Measurements from ENCODE around the gene RNF220. TPM values are rescaled to one million over a fixed set of nuclear protein-coding genes. Genes with fewer than 3 reads are reported as not detected.
"Not testable (repeated sequence)": the region's sequence is repeated elsewhere in the genome, so short reads cannot be mapped to it uniquely, and the experiment has no call there.

RNF220 gene
- total RNA-seq, 1 experiment from 2014 or later: 92.4 TPM

GRCh38 chr1:44663417-44663816, 258.4 kb downstream of the RNF220 start:
- DNase-seq: no peak
- Mint-ChIP-seq H3K36me3 (ENCODE audit: insufficient read depth, unreplicated experiment) (no peaks in the 10 kb centered on the region), H3K27ac (ENCODE audit: unreplicated experiment) (no peak overlapping the region), H3K27me3 (ENCODE audit: insufficient read depth, unreplicated experiment) (no peaks in the 10 kb centered on the region), H3K4me1 (ENCODE audit: low read depth, unreplicated experiment) (no peaks in the 10 kb centered on the region), H3K9me3 (ENCODE audit: unreplicated experiment) (no peaks in the 10 kb centered on the region), H3K4me3 (ENCODE audit: unreplicated experiment) (no peak overlapping the region)
- TF ChIP-seq CTCF (IDR thresholded peaks at IDR 0.05; ENCODE audit: insufficient read depth in 1 of 2, low read depth in 1 of 2, low read length in 1 of 2, severe bottlenecking in 1 of 2, unreplicated experiment in 1 of 2): no peak
- CTCF ChIA-PET: interaction anchor here (0.7 kb wide), 1 partner anchor 198 kb away, joined by 4 read pairs; no protein-coding TSS in a partner anchor
- Histone ChIP-seq H3K27me3 (replicated peaks; ENCODE audit: control insufficient read depth, insufficient read depth, low read length) (no peaks in the 10 kb centered on the region), H3K36me3 (ENCODE audit: control insufficient read depth, insufficient read depth, low read length) (no peaks in the 10 kb centered on the region), H3K4me1 (no peaks in the 10 kb centered on the region), H3K9me3 (no peaks in the 10 kb centered on the region), H3K4me3 (ENCODE audit: low read depth, low read length) (no peak overlapping the region)
- BruUV-seq (replicated peaks): no TSS peak
- intact Hi-C loops (cut with micrococcal nuclease; ENCODE audit: unreplicated experiment): no loop called here
- POLR2A ChIA-PET: no interaction called here

- Histone ChIP-seq H3K27me3 (replicated peaks; ENCODE audit: control insufficient read depth, insufficient read depth, low read length) (no peaks in the 10 kb centered on the region), H3K4me1 (no peaks in the 10 kb centered on the region), H3K36me3 (ENCODE audit: control insufficient read depth, insufficient read depth, low read length) (no peaks in the 10 kb centered on the region), H3K4me3 (ENCODE audit: low read depth, low read length) (no peak overlapping the region), H3K9me3 (no peaks in the 10 kb centered on the region)
- Mint-ChIP-seq H3K27me3 (ENCODE audit: insufficient read depth, unreplicated experiment) (no peaks in the 10 kb centered on the region), H3K4me3 (ENCODE audit: unreplicated experiment) (no peak overlapping the region), H3K4me1 (ENCODE audit: low read depth, unreplicated experiment) (no peaks in the 10 kb centered on the region), H3K27ac (ENCODE audit: unreplicated experiment) (no peak overlapping the region), H3K9me3 (ENCODE audit: unreplicated experiment) (no peaks in the 10 kb centered on the region), H3K36me3 (ENCODE audit: insufficient read depth, unreplicated experiment) (no peaks in the 10 kb centered on the region)
- ChIA-PET CTCF (no interaction called here), POLR2A (no interaction called here)
- DNase-seq: no peak
- intact Hi-C loops (cut with micrococcal nuclease; ENCODE audit: unreplicated experiment): no loop called here
- TF ChIP-seq CTCF (IDR thresholded peaks at IDR 0.05; ENCODE audit: insufficient read depth in 1 of 2, low read depth in 1 of 2, low read length in 1 of 2, severe bottlenecking in 1 of 2, unreplicated experiment in 1 of 2): no peak
- no TSS peak for BruUV-seq (replicated peaks)
Observed at GRCh38 chr1:44664730-44665370, 259.8 kb downstream of the RNF220 start.

- H3K4me3 Mint-ChIP-seq (ENCODE audit: unreplicated experiment); CTCF ChIA-PET; BruUV-seq (replicated peaks): not testable (repeated sequence)
Observed at GRCh38 chr1:44666719-44667118, 261.7 kb downstream of the RNF220 start.

More at GRCh38 chr1:44666719-44667118, 261.7 kb downstream of the RNF220 start:
- H3K36me3 ChIP-seq (ENCODE audit: control insufficient read depth, insufficient read depth, low read length); intact Hi-C loops (cut with micrococcal nuclease; ENCODE audit: unreplicated experiment); H3K36me3 Mint-ChIP-seq (ENCODE audit: insufficient read depth, unreplicated experiment); H3K27me3 ChIP-seq (replicated peaks; ENCODE audit: control insufficient read depth, insufficient read depth, low read length); H3K4me1 Mint-ChIP-seq (ENCODE audit: low read depth, unreplicated experiment); H3K4me3 ChIP-seq (ENCODE audit: low read depth, low read length); H3K27ac Mint-ChIP-seq (ENCODE audit: unreplicated experiment); H3K27me3 Mint-ChIP-seq (ENCODE audit: insufficient read depth, unreplicated experiment); H3K9me3 Mint-ChIP-seq (ENCODE audit: unreplicated experiment); DNase-seq; H3K9me3 ChIP-seq; POLR2A ChIA-PET; H3K4me1 ChIP-seq: not testable (repeated sequence)

All from Caco-2 (cell line).